Hepatocyte (in vitro differentiated cells): ENCODE data around the gene EOLA2.

Experiments
- EZH2 ChIP-seq: fragments of 200-600 bp; sonication (generic); IDR thresholded peaks from 2 replicates; pipeline ENCODE4 v1.6.1; 2016; ENCODE audit warnings: antibody characterized with exemption, mild to moderate bottlenecking, borderline replicate concordance
- TF ChIP-seq, protein P1 (sequence below): fragments of 200-600 bp; sonication (generic); IDR thresholded peaks from 2 replicates; pipeline ENCODE4 v1.5.1; 2016; ENCODE audit warnings: antibody characterized with exemption, mild to moderate bottlenecking; ENCODE audit not compliant: poor library complexity

DNA sequence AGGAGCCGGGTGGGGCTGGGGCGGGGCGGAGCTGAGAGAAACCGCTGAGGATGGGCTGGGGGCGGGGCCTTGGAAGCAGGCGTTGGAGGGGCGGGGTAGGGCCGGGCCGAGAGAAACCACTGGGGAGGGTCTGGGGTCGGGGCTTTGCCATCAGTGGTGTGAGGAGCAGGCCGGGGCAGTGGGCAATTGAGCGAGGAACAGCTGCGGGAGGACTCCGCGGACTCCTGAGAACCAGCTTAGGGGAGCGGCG is 1.3 kb upstream of the EOLA2 start:
- TF ChIP-seq, protein P1, sequence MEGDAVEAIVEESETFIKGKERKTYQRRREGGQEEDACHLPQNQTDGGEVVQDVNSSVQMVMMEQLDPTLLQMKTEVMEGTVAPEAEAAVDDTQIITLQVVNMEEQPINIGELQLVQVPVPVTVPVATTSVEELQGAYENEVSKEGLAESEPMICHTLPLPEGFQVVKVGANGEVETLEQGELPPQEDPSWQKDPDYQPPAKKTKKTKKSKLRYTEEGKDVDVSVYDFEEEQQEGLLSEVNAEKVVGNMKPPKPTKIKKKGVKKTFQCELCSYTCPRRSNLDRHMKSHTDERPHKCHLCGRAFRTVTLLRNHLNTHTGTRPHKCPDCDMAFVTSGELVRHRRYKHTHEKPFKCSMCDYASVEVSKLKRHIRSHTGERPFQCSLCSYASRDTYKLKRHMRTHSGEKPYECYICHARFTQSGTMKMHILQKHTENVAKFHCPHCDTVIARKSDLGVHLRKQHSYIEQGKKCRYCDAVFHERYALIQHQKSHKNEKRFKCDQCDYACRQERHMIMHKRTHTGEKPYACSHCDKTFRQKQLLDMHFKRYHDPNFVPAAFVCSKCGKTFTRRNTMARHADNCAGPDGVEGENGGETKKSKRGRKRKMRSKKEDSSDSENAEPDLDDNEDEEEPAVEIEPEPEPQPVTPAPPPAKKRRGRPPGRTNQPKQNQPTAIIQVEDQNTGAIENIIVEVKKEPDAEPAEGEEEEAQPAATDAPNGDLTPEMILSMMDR, result no peak
- no peak for TF ChIP-seq EZH2
